ENCODE measurements around the gene LRRC32. TPM values are rescaled to one million over a fixed set of nuclear protein-coding genes. Genes with fewer than 3 reads are reported as not detected.

The LRRC32 gene
- total and polyA plus RNA-seq, 8 donors = 14.0 to 270 (median 23.9) TPM

- no peak for DNase-seq
- intact Hi-C loops (cut with DNase I; ENCODE audit: low total_unique reads) = no loop called here
- 69 to 80% (median 74%) methylated on average over 7 of the region's 7 CpGs for WGBS, 5 donors
These were observed 15.3 kb upstream of the LRRC32 start for GRCh38 chr11:76685831-76686230.

DNA sequence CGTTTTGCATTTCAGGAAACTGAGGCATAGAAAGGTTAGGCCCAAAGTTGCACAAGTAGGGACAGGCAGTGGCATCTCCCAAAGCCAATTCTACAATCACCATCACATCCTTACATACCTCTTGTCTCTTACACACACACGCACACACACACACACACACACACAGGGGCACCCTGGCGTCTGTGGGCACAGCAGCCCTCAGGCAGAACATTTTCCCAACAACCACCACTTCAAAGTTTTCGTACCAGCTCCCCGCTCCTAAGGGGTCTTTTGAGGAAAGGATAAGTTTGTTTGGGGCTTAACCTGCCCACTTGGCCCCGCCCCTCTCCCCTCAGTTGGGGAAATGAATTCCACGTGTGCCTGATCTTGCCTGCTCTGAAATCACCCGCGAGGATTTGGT, 14.7 kb upstream of the LRRC32 start:
- Histone ChIP-seq H3K27me3 (peaks cover 0 to 21% (median 0%) of the 10 kb centered on the region in 3 donors), H3K36me3 (no peaks in the 10 kb centered on the region), H3K4me3 (no peak overlapping the region), H3K4me1 (peaks cover 3 to 7% (median 4%) of the 10 kb centered on the region in 4 donors), H3K9me3 (no peaks in the 10 kb centered on the region), H3K27ac (no peak overlapping the region)
- TF ChIP-seq POLR2AphosphoS5 (IDR thresholded peaks at IDR 0.05) (no peak), CTCF (IDR thresholded peaks at IDR 0.05) (no peak), POLR2A (IDR thresholded peaks at IDR 0.05) (no peak), EP300 (IDR thresholded peaks at IDR 0.05) (no peak)
- intact Hi-C loops (cut with DNase I; ENCODE audit: low total_unique reads) = no loop called here
- WGBS, 5 donors = 82 to 90% (median 86%) methylated on average over 9 of the region's 9 CpGs
- DNase-seq = no peak

More at GRCh38 chr11:76685831-76686230, 15.3 kb upstream of the LRRC32 start:
- Histone ChIP-seq H3K4me1 (peaks cover 0 to 2% (median under 1%) of the 10 kb centered on the region in 4 donors), H3K27ac (no peak overlapping the region), H3K4me3 (no peak overlapping the region), H3K9me3 (no peaks in the 10 kb centered on the region), H3K36me3 (no peaks in the 10 kb centered on the region), H3K27me3 (peaks cover 0 to 17% (median 0%) of the 10 kb centered on the region in 3 donors)
- TF ChIP-seq POLR2AphosphoS5 (IDR thresholded peaks at IDR 0.05) (no peak), EP300 (IDR thresholded peaks at IDR 0.05) (no peak), POLR2A (IDR thresholded peaks at IDR 0.05) (no peak), CTCF (IDR thresholded peaks at IDR 0.05) (no peak)

GRCh38 chr11:76684516-76684915, 14.0 kb upstream of the LRRC32 start:
- no peak overlapping the region for H3K27ac ChIP-seq
- H3K4me1 ChIP-seq = peaks cover 3 to 7% (median 4%) of the 10 kb centered on the region in 4 donors
- H3K9me3 ChIP-seq = no peaks in the 10 kb centered on the region
- H3K4me3 ChIP-seq = no peak overlapping the region
- TF ChIP-seq EP300 (IDR thresholded peaks at IDR 0.05) = no peak
- TF ChIP-seq POLR2A (IDR thresholded peaks at IDR 0.05) = no peak
- TF ChIP-seq CTCF (IDR thresholded peaks at IDR 0.05) = no peak
- no peak for TF ChIP-seq POLR2AphosphoS5 (IDR thresholded peaks at IDR 0.05)
- peaks cover 0 to 21% (median 0%) of the 10 kb centered on the region in 3 donors for H3K27me3 ChIP-seq
- no peaks in the 10 kb centered on the region for H3K36me3 ChIP-seq
- DNase-seq = no peak
- intact Hi-C loops (cut with DNase I; ENCODE audit: low total_unique reads) = no loop called here
- 90 to 100% (median 97%) methylated on average over 5 of the region's 5 CpGs for WGBS, 5 donors

DNA sequence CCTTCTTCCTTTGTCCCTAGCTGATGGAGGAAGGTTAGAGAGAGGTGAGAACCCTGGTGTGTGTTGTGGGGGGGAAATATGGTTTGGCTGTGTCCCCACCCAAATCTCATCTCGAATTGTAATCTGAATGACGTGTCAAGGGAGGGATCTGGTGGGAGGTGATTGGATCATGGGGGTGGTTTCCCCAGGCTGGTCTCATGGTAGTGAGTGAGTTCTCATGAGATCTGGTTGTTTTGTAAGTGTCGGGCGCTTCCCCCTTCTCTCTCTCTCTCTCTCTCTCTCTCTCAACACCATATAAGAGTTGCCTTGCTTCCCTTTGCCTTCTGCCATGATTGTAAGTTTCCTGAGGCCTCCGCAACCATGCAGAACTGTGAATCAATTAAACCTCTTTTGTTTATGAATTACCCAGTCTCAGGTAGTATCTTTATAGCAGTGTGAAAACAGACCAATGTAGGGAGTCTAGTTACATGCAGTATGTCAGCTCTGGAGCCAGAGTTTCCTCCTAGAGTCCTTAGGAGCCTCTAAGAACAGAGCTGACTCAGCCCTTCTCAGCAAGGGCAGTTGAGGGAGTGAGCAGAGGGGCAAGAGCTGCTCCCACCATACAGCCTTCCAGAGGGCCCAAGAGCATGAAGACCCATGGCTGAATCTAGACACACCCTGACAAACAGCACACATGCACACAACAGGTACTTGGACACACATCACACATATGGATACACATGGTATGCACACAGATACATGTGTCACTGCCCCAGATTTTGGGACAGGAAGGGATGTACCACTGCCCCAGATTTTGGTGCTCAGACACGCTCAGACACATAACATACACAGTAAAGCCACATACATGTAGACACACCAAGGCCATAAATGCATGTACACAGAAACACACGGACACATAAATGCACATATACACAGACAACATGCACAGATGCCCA, 12.9 kb upstream of the LRRC32 start:
- TF ChIP-seq CTCF (IDR thresholded peaks at IDR 0.05) (no peak), POLR2AphosphoS5 (IDR thresholded peaks at IDR 0.05) (no peak), EP300 (IDR thresholded peaks at IDR 0.05) (no peak), POLR2A (IDR thresholded peaks at IDR 0.05) (no peak)
- Histone ChIP-seq H3K36me3 (no peaks in the 10 kb centered on the region), H3K4me3 (no peak overlapping the region), H3K27ac (no peak overlapping the region), H3K9me3 (no peaks in the 10 kb centered on the region), H3K4me1 (peaks cover 3 to 7% (median 4%) of the 10 kb centered on the region in 4 donors), H3K27me3 (peaks cover 0 to 21% (median 0%) of the 10 kb centered on the region in 3 donors)
- intact Hi-C loops (cut with DNase I; ENCODE audit: low total_unique reads) = no loop called here
- DNase-seq = no peak
- WGBS, 5 donors = 85 to 95% (median 92%) methylated on average over 7 of the region's 7 CpGs

All from stomach (tissue), 9 donors.